K562 (cell line): Measurements from ENCODE around the gene ANKRD13C. TPM values are rescaled to one million over a fixed set of nuclear protein-coding genes. Genes with fewer than 3 reads are reported as not detected.

ENCODE experiments used
- ARNT ChIP-seq, 2 experiments: fragments of 450-650 bp; IDR thresholded peaks; 2 replicates each; pipeline ENCODE4 v1.6.1; 2016; ENCODE audit warnings: mild to moderate bottlenecking in 1 of 2
- E2F8 ChIP-seq: fragments of 450-650 bp; IDR thresholded peaks from 2 replicates; pipeline ENCODE4 v1.7.1; 2018; ENCODE audit warnings: mild to moderate bottlenecking, low read depth; ENCODE audit not compliant: partially characterized antibody
- GABPA ChIP-seq: fragments of 200-800 bp; sonication (Bioruptor generic); conservative IDR thresholded peaks from 2 replicates; pipeline ENCODE4 v1.6.1; 2016; ENCODE audit warnings: low read depth, missing genetic modification characterization, missing compliant biosample characterization
- HDGF ChIP-seq: fragments of 450-650 bp; IDR thresholded peaks from 2 replicates; pipeline ENCODE4 v1.6.1; 2016
- HNRNPUL1 ChIP-seq: fragments of 200-400 bp; formaldehyde crosslinking; IDR thresholded peaks from 2 replicates; pipeline ENCODE4 v1.6.1; 2017; ENCODE audit warnings: low read length
- ILK ChIP-seq: fragments of 450-650 bp; IDR thresholded peaks from 2 replicates; pipeline ENCODE4 v1.6.1; 2016; ENCODE audit warnings: missing genetic modification characterization, low read depth, mild to moderate bottlenecking, missing compliant biosample characterization, moderate library complexity, borderline replicate concordance
- MEF2D ChIP-seq: conservative IDR thresholded peaks from 2 replicates; pipeline ENCODE4 v1.6.1; 2016; ENCODE audit warnings: low read depth, missing genetic modification characterization, missing compliant biosample characterization
- MLLT1 ChIP-seq, 2 experiments: fragments of 450-650 bp; IDR thresholded peaks; 2 replicates each; pipeline ENCODE4 v1.6.1; 2016
- MNT ChIP-seq, 2 experiments: fragments of 450-650 bp; conservative IDR thresholded peaks; 2 replicates each; pipeline ENCODE4 v1.6.1; 2017; ENCODE audit warnings: mild to moderate bottlenecking in 2 of 2, moderate library complexity in 2 of 2
- NCOA1 ChIP-seq: fragments of 450-650 bp; IDR thresholded peaks from 2 replicates; pipeline ENCODE4 v1.6.1; 2016; ENCODE audit warnings: low read depth
- NFXL1 ChIP-seq: fragments of 450-650 bp; formaldehyde crosslinking; IDR thresholded peaks from 2 replicates; pipeline ENCODE4 v1.4.0; 2021; ENCODE audit warnings: mild to moderate bottlenecking
- NKRF ChIP-seq: fragments of 450-650 bp; IDR thresholded peaks from 2 replicates; pipeline ENCODE4 v1.6.1; 2016; ENCODE audit warnings: borderline replicate concordance
- SMARCA5 ChIP-seq: fragments of 450-650 bp; IDR thresholded peaks from 2 replicates; pipeline ENCODE4 v1.6.1; 2016
- SNIP1 ChIP-seq: fragments of 450-650 bp; IDR thresholded peaks from 2 replicates; pipeline ENCODE4 v1.7.1; 2017; ENCODE audit warnings: low read depth, mild to moderate bottlenecking
- ZBTB33 ChIP-seq: sonication (generic); formaldehyde crosslinking; IDR thresholded peaks from 2 replicates; pipeline ENCODE4 v1.8.1; 2023; ENCODE audit warnings: mild to moderate bottlenecking, missing genetic modification reagents
- ZNF124 ChIP-seq: sonication (generic); formaldehyde crosslinking; IDR thresholded peaks from 2 replicates; pipeline ENCODE4 v1.8.1; 2022; ENCODE audit warnings: missing genetic modification reagents
- ZZZ3 ChIP-seq: fragments of 450-650 bp; IDR thresholded peaks from 2 replicates; pipeline ENCODE4 v1.6.1; 2016; ENCODE audit warnings: antibody characterized with exemption, mild to moderate bottlenecking, moderate library complexity
- polyA plus RNA-seq, 8 experiments: library from polyadenylated mRNA; depleted of rRNA in 4 of 8; stranded (reverse) in 5 of 8; unstranded in 3 of 8; fragments of >200 nt; fragmentation: Nextera tagmentation in 2 of 8; fragmentation: Illumina TruSeq in 1 of 8; extraction: Ambion mirVana in 2 of 8; extraction: Trizol in 1 of 8; gene quantifications; 2 replicates each; pipeline versions ENCODE4 v1.2.1 to v1.2.3, GENCODE V29; 2011 to 2014; ENCODE audit warnings: inconsistent platforms in 1 of 8, missing spikeins in 1 of 8
- total RNA-seq, 7 experiments: library from RNA; depleted of rRNA in 6 of 7; stranded (reverse); fragments of >200 nt in 6 of 7; fragmentation: Illumina TruSeq in 2 of 7; extraction: Trizol in 2 of 7; gene quantifications; 2 replicates each; pipeline versions ENCODE4 v1.2.1 to v1.2.3, GENCODE V29; 2011 to 2021; ENCODE audit warnings: low replicate concordance in 1 of 7

Gene ANKRD13C
- total and polyA plus RNA-seq, 9 of the 15 experiments (the other 6 are each of a cell fraction or from before 2014, with no cell fraction given) = 3.4 to 22.8 (median 12.5) TPM

- TF ChIP-seq MLLT1 (IDR thresholded peaks at IDR 0.05) (peak in 1 of 2 experiments; percentile 41; a peak in 1 of 4 replicates), ZZZ3 (0 out of 2 replicates have a peak, but pooled peaks have one; percentile 6), HDGF (peak; percentile 59; the same call in 1 of the 2 replicates), SNIP1 (no peak), ZNF124 (no peak), NCOA1 (0 out of 2 replicates have a peak, but pooled peaks have one; percentile 18), NKRF (peak; percentile 23; the same call in 1 of the 2 replicates), ARNT (IDR thresholded peaks at IDR 0.05) (peak in 1 of 2 experiments; percentile 15; a peak in 1 of 4 replicates), ZBTB33 (CRISPR knock-in tag) (no peak), NFXL1 (CRISPR knock-in tag) (no peak), E2F8 (peak; percentile 6), HNRNPUL1 (no peak), MEF2D (tag) (0 out of 2 replicates have a peak, but pooled peaks have one; percentile 9), MNT (conservative IDR thresholded peaks at IDR 0.05) (0 out of 4 replicates have a peak, but pooled peaks of 1 of the 2 experiments have one; percentile 0), GABPA (tag) (peak; percentile 76), SMARCA5 (0 out of 2 replicates have a peak, but pooled peaks have one; percentile 99), ILK (tag) (no peak)
Observed at GRCh38 chr1:70355111-70355407, 537 bp upstream of the ANKRD13C start (continued).
